Measurements from ENCODE around the gene NECTIN3. TPM values are rescaled to one million over a fixed set of nuclear protein-coding genes. Genes with fewer than 3 reads are reported as not detected.

The NECTIN3 gene
- total RNA-seq, 1 experiment from 2014 or later: 75.8 TPM

DNA sequence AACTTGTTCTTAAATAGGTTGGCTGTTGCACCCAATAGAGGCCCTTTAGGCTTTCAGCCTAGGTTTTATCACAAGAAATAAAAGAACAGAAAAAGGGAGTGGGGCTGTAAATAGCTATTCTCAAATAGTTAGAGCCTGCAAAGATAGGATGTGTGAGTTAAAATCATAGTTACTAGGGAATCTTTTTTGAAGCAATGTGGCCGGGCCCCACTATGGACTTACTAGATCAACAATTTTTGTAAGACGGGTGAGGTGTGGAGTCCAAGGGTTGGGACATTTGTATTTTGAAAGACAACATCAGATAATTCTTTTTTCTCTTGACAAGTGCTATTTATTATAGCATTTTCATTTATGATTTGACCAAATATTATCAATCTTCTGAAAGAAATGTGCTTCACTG is 5.8 kb downstream of the NECTIN3 start:
- Histone ChIP-seq H3K27me3 (replicated peaks; ENCODE audit: control insufficient read depth, insufficient read depth, low read length) (no peaks in the 10 kb centered on the region), H3K9me3 (no peaks in the 10 kb centered on the region), H3K4me3 (ENCODE audit: low read depth, low read length) (no peak overlapping the region), H3K4me1 (peaks cover 25% of the 10 kb centered on the region; the same call in 1 of the 2 replicates), H3K36me3 (ENCODE audit: control insufficient read depth, insufficient read depth, low read length) (no peaks in the 10 kb centered on the region)
- BruUV-seq (replicated peaks): no TSS peak
- no peaks in the 10 kb centered on the region for H3K27me3 Mint-ChIP-seq (ENCODE audit: insufficient read depth, unreplicated experiment)
- H3K9me3 Mint-ChIP-seq (ENCODE audit: unreplicated experiment): no peaks in the 10 kb centered on the region
- H3K36me3 Mint-ChIP-seq (ENCODE audit: insufficient read depth, unreplicated experiment): no peaks in the 10 kb centered on the region
- DNase-seq: peak; percentile 33 to 59
- peaks cover 15% of the 10 kb centered on the region for H3K4me1 Mint-ChIP-seq (ENCODE audit: low read depth, unreplicated experiment)
- ChIA-PET CTCF (no interaction called here), POLR2A (no interaction called here)
- no peak overlapping the region for H3K27ac Mint-ChIP-seq (ENCODE audit: unreplicated experiment)
- H3K4me3 Mint-ChIP-seq (ENCODE audit: unreplicated experiment): peak overlapping the region; percentile 37
- no peak for TF ChIP-seq CTCF (IDR thresholded peaks at IDR 0.05; ENCODE audit: insufficient read depth in 1 of 2, low read depth in 1 of 2, low read length in 1 of 2, severe bottlenecking in 1 of 2, unreplicated experiment in 1 of 2)
- intact Hi-C loops (cut with micrococcal nuclease; ENCODE audit: unreplicated experiment): loop anchor here (10.0 kb wide), 3 partner anchors 133 to 1343 kb away; no protein-coding TSS in a partner anchor

GRCh38 chr3:111080413-111080812 is 8.8 kb downstream of the NECTIN3 start:
- no peak overlapping the region for H3K4me3 Mint-ChIP-seq (ENCODE audit: unreplicated experiment)
- no peaks in the 10 kb centered on the region for H3K9me3 Mint-ChIP-seq (ENCODE audit: unreplicated experiment)
- Histone ChIP-seq H3K4me3 (ENCODE audit: low read depth, low read length) (no peak overlapping the region), H3K27me3 (replicated peaks; ENCODE audit: control insufficient read depth, insufficient read depth, low read length) (no peaks in the 10 kb centered on the region), H3K9me3 (no peaks in the 10 kb centered on the region), H3K36me3 (ENCODE audit: control insufficient read depth, insufficient read depth, low read length) (no peaks in the 10 kb centered on the region), H3K4me1 (peaks cover 17% of the 10 kb centered on the region)
- peak in 1 of 2 experiments; percentile 9 for DNase-seq
- H3K4me1 Mint-ChIP-seq (ENCODE audit: low read depth, unreplicated experiment): peaks cover 1% of the 10 kb centered on the region
- POLR2A ChIA-PET: interaction anchor here (0.5 kb wide), 1 partner anchor 233 kb away, joined by 4 read pairs; no protein-coding TSS in a partner anchor
- H3K36me3 Mint-ChIP-seq (ENCODE audit: insufficient read depth, unreplicated experiment): no peaks in the 10 kb centered on the region
- no TSS peak for BruUV-seq (replicated peaks)
- no peaks in the 10 kb centered on the region for H3K27me3 Mint-ChIP-seq (ENCODE audit: insufficient read depth, unreplicated experiment)
- TF ChIP-seq CTCF (IDR thresholded peaks at IDR 0.05; ENCODE audit: insufficient read depth in 1 of 2, low read depth in 1 of 2, low read length in 1 of 2, severe bottlenecking in 1 of 2, unreplicated experiment in 1 of 2): peak; percentile 29 to 42
- intact Hi-C loops (cut with micrococcal nuclease; ENCODE audit: unreplicated experiment): no loop called here
- H3K27ac Mint-ChIP-seq (ENCODE audit: unreplicated experiment): no peak overlapping the region
- CTCF ChIA-PET: interaction anchor here (0.6 to 1.0 kb wide), 3 partner anchors 200 to 764 kb away, joined by 3 to 4 read pairs (median 3); no protein-coding TSS in a partner anchor

GRCh38 chr3:111081008-111081545 is 9.5 kb downstream of the NECTIN3 start:
- DNase-seq: no peak
- no peak for TF ChIP-seq CTCF (IDR thresholded peaks at IDR 0.05; ENCODE audit: insufficient read depth in 1 of 2, low read depth in 1 of 2, low read length in 1 of 2, severe bottlenecking in 1 of 2, unreplicated experiment in 1 of 2)
- peaks cover 11% of the 10 kb centered on the region for H3K4me1 ChIP-seq
- Mint-ChIP-seq H3K4me1 (ENCODE audit: low read depth, unreplicated experiment) (no peaks in the 10 kb centered on the region), H3K4me3 (ENCODE audit: unreplicated experiment) (no peak overlapping the region), H3K27ac (ENCODE audit: unreplicated experiment) (no peak overlapping the region), H3K27me3 (ENCODE audit: insufficient read depth, unreplicated experiment) (no peaks in the 10 kb centered on the region), H3K9me3 (ENCODE audit: unreplicated experiment) (no peaks in the 10 kb centered on the region), H3K36me3 (ENCODE audit: insufficient read depth, unreplicated experiment) (no peaks in the 10 kb centered on the region)
- POLR2A ChIA-PET: no interaction called here
- no TSS peak for BruUV-seq (replicated peaks)
- H3K27me3 ChIP-seq (replicated peaks; ENCODE audit: control insufficient read depth, insufficient read depth, low read length): no peaks in the 10 kb centered on the region
- intact Hi-C loops (cut with micrococcal nuclease; ENCODE audit: unreplicated experiment): no loop called here
- H3K36me3 ChIP-seq (ENCODE audit: control insufficient read depth, insufficient read depth, low read length): no peaks in the 10 kb centered on the region
- CTCF ChIA-PET: interaction anchor here (1.0 to 1.1 kb wide), 2 partner anchors 11 to 200 kb away, joined by 3 read pairs; no protein-coding TSS in a partner anchor
- H3K4me3 ChIP-seq (ENCODE audit: low read depth, low read length): no peak overlapping the region
- no peaks in the 10 kb centered on the region for H3K9me3 ChIP-seq

All from Caco-2 (cell line).